WERI-Rb-1 (cell line): Measurements from ENCODE around the gene WFDC1.

Experiments used
- DNase-seq: peaks from one replicate; pipeline ENCODE4 v3.0.0-alpha.2; 2020
- H3K27ac ChIP-seq: fragments of 250-450 bp; sonication (Bioruptor Pico); 2 replicates; pipeline ENCODE4 v1.5.1; 2020; ENCODE audit warnings: mild to moderate bottlenecking, moderate library complexity
- H3K27me3 ChIP-seq: fragments of 250-450 bp; sonication (Bioruptor Pico); 2 replicates; pipeline ENCODE4 v1.5.1; 2021; ENCODE audit warnings: mild to moderate bottlenecking, low read depth, moderate library complexity; ENCODE audit not compliant: insufficient read depth, severe bottlenecking
- H3K36me3 ChIP-seq: fragments of 250-450 bp; sonication (Bioruptor Pico); 2 replicates; pipeline ENCODE4 v1.5.1; 2020; ENCODE audit warnings: mild to moderate bottlenecking, moderate library complexity
- H3K4me3 ChIP-seq: 2 replicates; pipeline ENCODE4 v1.5.1; 2011; ENCODE audit warnings: low read depth, mild to moderate bottlenecking, control low read depth, low read length
- H3K9me3 ChIP-seq: fragments of 250-450 bp; sonication (Bioruptor Pico); 2 replicates; pipeline ENCODE4 v1.5.1; 2021; ENCODE audit warnings: mild to moderate bottlenecking, moderate library complexity; ENCODE audit not compliant: severe bottlenecking
- TF ChIP-seq, protein P1 (sequence below): IDR thresholded peaks from 2 replicates; pipeline ENCODE4 v1.5.1; 2011; ENCODE audit warnings: low read depth, mild to moderate bottlenecking, control low read depth, inconsistent platforms, low read length

WFDC1 gene

DNA sequence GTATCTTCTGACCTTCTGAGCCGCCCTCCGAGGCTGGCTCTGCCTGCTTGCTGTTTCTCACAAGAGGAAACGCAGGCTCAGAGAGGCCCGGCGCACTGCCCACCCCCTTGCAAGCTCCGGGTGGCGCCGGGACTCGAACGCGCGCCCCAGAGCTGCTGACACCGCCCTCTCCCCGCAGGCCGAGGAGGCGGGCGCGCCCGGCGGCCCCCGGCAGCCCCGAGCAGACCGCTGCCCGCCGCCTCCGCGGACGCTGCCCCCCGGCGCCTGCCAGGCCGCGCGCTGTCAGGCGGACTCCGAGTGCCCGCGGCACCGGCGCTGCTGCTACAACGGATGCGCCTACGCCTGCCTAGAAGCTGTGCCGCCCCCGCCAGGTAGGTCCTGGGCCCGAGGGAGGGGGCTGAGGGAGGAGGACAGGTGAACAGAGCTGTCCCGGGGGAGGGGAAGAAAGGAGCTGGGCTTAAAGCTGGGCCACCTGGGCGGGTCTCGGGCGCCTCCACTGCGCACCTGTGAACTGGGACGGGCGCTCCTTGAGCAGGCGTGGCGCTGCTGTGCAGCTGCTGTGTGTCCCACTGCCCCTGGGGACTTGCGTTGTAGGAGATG, 18.2 kb downstream of the WFDC1 start:
- Histone ChIP-seq H3K27me3 (no peaks in the 10 kb centered on the region), H3K36me3 (no peaks in the 10 kb centered on the region), H3K4me3 (no peak overlapping the region), H3K27ac (no peak overlapping the region), H3K9me3 (no peaks in the 10 kb centered on the region)
- TF ChIP-seq, protein P1, sequence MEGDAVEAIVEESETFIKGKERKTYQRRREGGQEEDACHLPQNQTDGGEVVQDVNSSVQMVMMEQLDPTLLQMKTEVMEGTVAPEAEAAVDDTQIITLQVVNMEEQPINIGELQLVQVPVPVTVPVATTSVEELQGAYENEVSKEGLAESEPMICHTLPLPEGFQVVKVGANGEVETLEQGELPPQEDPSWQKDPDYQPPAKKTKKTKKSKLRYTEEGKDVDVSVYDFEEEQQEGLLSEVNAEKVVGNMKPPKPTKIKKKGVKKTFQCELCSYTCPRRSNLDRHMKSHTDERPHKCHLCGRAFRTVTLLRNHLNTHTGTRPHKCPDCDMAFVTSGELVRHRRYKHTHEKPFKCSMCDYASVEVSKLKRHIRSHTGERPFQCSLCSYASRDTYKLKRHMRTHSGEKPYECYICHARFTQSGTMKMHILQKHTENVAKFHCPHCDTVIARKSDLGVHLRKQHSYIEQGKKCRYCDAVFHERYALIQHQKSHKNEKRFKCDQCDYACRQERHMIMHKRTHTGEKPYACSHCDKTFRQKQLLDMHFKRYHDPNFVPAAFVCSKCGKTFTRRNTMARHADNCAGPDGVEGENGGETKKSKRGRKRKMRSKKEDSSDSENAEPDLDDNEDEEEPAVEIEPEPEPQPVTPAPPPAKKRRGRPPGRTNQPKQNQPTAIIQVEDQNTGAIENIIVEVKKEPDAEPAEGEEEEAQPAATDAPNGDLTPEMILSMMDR, result no peak
- DNase-seq, result no peak

DNA sequence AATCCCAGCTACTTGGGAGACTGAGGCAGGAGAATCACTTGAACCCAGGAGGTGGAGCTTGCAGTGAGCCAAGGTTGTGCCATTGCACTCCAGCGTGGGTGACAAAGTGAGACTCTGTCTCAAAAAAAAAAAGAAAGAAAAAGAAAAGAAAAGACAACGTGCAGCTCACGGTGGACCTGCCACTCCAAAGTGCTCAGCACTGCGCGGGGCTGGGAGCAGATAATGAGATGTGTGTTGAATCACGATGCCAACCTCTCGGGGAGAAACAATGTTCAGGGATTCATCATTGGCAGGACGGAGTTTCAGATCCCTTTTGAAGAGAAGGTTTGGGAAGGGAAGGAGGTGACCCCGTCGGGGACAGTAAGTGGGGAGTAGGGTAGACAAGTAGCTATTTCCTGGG, 19.2 kb downstream of the WFDC1 start:
- H3K36me3 ChIP-seq, result no peaks in the 10 kb centered on the region
- no peaks in the 10 kb centered on the region for H3K9me3 ChIP-seq
- TF ChIP-seq, protein P1, result no peak
- no peak overlapping the region for H3K27ac ChIP-seq
- no peaks in the 10 kb centered on the region for H3K27me3 ChIP-seq
- DNase-seq, result no peak
- H3K4me3 ChIP-seq, result no peak overlapping the region

DNA sequence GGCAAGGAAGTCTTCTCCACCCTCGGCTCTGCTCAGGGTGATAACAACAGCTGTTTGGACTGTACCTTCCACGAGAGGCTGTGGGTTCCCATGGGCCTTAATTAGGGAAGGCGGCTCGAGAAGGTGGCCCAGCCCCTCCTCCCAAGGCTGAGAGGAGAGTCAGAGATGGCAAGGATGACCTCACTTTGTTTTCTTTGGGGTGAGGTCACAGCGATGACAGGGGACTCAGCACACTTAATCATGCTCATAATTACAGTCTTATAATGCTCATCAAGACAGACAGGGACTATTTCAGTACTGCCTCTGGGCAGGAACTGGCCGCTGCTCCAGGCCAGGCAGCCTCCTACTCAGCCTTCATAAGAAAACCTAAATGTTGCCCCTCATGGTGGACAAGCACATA, 19.7 kb downstream of the WFDC1 start:
- H3K4me3 ChIP-seq, result no peak overlapping the region

DNA sequence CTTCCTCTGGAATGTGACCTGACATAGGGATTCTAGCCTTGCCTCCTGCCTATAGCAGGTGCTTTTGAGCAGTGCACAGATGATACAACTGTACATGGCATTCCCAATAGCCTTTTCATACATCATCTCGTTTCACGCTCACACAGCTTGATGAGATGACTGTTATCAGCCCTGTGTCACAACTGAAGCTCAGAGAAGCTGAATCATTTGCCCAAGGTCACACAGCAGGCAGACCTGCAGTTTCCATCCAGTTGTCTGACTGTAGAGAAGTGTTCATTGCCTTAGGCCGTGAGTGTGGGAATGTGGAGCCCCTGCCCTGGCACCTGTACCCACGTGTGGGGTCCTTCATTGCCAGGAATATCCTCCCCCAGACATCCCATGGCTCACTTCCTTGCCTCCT, 20.1 kb downstream of the WFDC1 start:
- TF ChIP-seq, protein P1, result no peak
- Histone ChIP-seq H3K36me3 (no peaks in the 10 kb centered on the region), H3K9me3 (no peaks in the 10 kb centered on the region), H3K27me3 (no peaks in the 10 kb centered on the region), H3K27ac (no peak overlapping the region), H3K4me3 (no peak overlapping the region)
- no peak for DNase-seq

More for the DNA sequence above, 19.7 kb downstream of the WFDC1 start:
- TF ChIP-seq, protein P1, result no peak
- DNase-seq, result no peak
- Histone ChIP-seq H3K36me3 (no peaks in the 10 kb centered on the region), H3K27me3 (no peaks in the 10 kb centered on the region), H3K9me3 (no peaks in the 10 kb centered on the region), H3K27ac (no peak overlapping the region)

DNA sequence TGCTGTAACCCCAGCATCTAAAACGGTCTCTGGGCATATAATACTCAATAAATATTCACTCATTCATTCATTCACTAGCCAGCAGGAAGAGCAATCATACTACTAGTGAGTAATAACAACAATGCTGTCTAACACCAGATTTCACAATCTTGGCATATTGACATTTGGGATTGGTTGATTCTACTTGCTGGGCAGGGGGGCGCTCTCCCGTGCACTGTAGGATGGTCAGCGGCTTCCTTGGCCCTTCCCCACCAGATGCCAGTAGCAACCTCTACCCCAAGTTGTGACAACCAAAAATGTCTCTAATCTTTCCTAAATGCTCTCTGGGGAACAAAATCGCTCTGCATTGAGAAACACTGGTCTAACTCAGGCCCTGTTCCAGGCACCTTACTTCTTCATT, 20.7 kb downstream of the WFDC1 start:
- no peak for DNase-seq
- H3K27me3 ChIP-seq, result no peaks in the 10 kb centered on the region
- TF ChIP-seq, protein P1, result no peak

More for the DNA sequence above, 20.7 kb downstream of the WFDC1 start:
- Histone ChIP-seq H3K9me3 (no peaks in the 10 kb centered on the region), H3K36me3 (no peaks in the 10 kb centered on the region), H3K27ac (no peak overlapping the region), H3K4me3 (no peak overlapping the region)
